HL-60 (cell line): ENCODE measurements around the gene TLL2.

Experiments used
- DNase-seq, 2 experiments: peaks; one replicate each; pipeline ENCODE4 v3.0.0-alpha.2; 2010 to 2020; ENCODE audit warnings: low read depth in 1 of 2, low spot score in 1 of 2
- H3K27ac ChIP-seq: fragments of 250-450 bp; sonication (Bioruptor Pico); replicated peaks from 2 replicates; pipeline ENCODE4 v1.5.1; 2020; ENCODE audit warnings: mild to moderate bottlenecking, moderate library complexity
- H3K27me3 ChIP-seq: fragments of 250-450 bp; sonication (Bioruptor Pico); 2 replicates; pipeline ENCODE4 v1.5.1; 2021; ENCODE audit warnings: mild to moderate bottlenecking, moderate library complexity; ENCODE audit not compliant: insufficient read depth, poor library complexity, severe bottlenecking
- H3K4me3 ChIP-seq: replicated peaks from 2 replicates; pipeline ENCODE4 v1.5.1; 2011; ENCODE audit warnings: mild to moderate bottlenecking, control low read depth, low read length; ENCODE audit not compliant: insufficient read depth
- CTCF ChIP-seq: IDR thresholded peaks from one replicate; pipeline ENCODE4 v1.5.1; 2011; ENCODE audit warnings: low read length, control low read depth, inconsistent platforms; ENCODE audit not compliant: insufficient read depth
- GABPA ChIP-seq: IDR thresholded peaks from 2 replicates; pipeline ENCODE4 v1.6.1; 2012; ENCODE audit warnings: low read depth
- POLR2AphosphoS5 ChIP-seq: IDR thresholded peaks from 2 replicates; pipeline ENCODE4 v1.6.1; 2012; ENCODE audit warnings: low read depth
- REST ChIP-seq: IDR thresholded peaks from 2 replicates; pipeline ENCODE4 v1.6.1; 2012; ENCODE audit warnings: low read depth; ENCODE audit not compliant: insufficient replicate concordance
- SPI1 ChIP-seq: IDR thresholded peaks from 2 replicates; pipeline ENCODE4 v1.6.1; 2012; ENCODE audit warnings: low read depth, mild to moderate bottlenecking, borderline replicate concordance

Gene TLL2

GRCh38 chr10:96401036-96401435 is 112.7 kb downstream of the TLL2 start:
- no peak for DNase-seq
- no peaks in the 10 kb centered on the region for H3K27me3 ChIP-seq
- no peak overlapping the region for H3K27ac ChIP-seq
- no peak for TF ChIP-seq POLR2AphosphoS5
- no peak overlapping the region for H3K4me3 ChIP-seq

- no peak for DNase-seq
- TF ChIP-seq REST (no peak), SPI1 (no peak), GABPA (no peak), POLR2AphosphoS5 (no peak), CTCF (no peak)
- Histone ChIP-seq H3K4me3 (no peak overlapping the region), H3K27me3 (no peaks in the 10 kb centered on the region), H3K27ac (no peak overlapping the region)
These were observed 113.3 kb downstream of the TLL2 start for GRCh38 chr10:96400465-96400864.

GRCh38 chr10:96397902-96398301 is 115.8 kb downstream of the TLL2 start:
- no peak overlapping the region for H3K4me3 ChIP-seq
- TF ChIP-seq REST (no peak), POLR2AphosphoS5 (no peak), SPI1 (no peak), GABPA (no peak), CTCF (no peak)
- no peaks in the 10 kb centered on the region for H3K27me3 ChIP-seq
- no peak for DNase-seq
- H3K27ac ChIP-seq, result no peak overlapping the region

- Histone ChIP-seq H3K4me3 (no peak overlapping the region), H3K27ac (no peak overlapping the region)
- TF ChIP-seq GABPA (no peak), CTCF (peak; percentile 81), REST (no peak), POLR2AphosphoS5 (no peak), SPI1 (no peak)
These were observed 117.5 kb downstream of the TLL2 start for GRCh38 chr10:96395931-96396877.

More at GRCh38 chr10:96395931-96396877, 117.5 kb downstream of the TLL2 start:
- peak; percentile 38 to 59 for DNase-seq
- H3K27me3 ChIP-seq, result no peaks in the 10 kb centered on the region
